NCI-H69 (cell line): ENCODE data around the gene CTAGE15.
"Not testable (repeated sequence)": the region's sequence is repeated elsewhere in the genome, so short reads cannot be mapped to it uniquely, and the experiment has no call there.

Experiments used
- DNase-seq: peaks from one replicate; lab custom pipeline; 2025; lab: John Stamatoyannopoulos, UW

The CTAGE15 gene

GRCh38 chr7:143571501-143571900 is at the start of gene CTAGE15:
Gene CTAGE15, plus strand, starts transcription at chr7:143571801. Its CDS starts 17 bp downstream, at chr7:143571818.
- not testable (repeated sequence) for DNase-seq

GRCh38 chr7:143522309-143522916 is 49.2 kb upstream of the CTAGE15 start:
- not testable (repeated sequence) for DNase-seq

GRCh38 chr7:143531169-143531926 is 40.3 kb upstream of the CTAGE15 start:
- DNase-seq: not testable (repeated sequence)

- DNase-seq: not testable (repeated sequence)
Observed at GRCh38 chr7:143531932-143532331, 39.7 kb upstream of the CTAGE15 start.

GRCh38 chr7:143533213-143533839 is 38.3 kb upstream of the CTAGE15 start:
- DNase-seq: not testable (repeated sequence)

GRCh38 chr7:143536443-143536842 is 35.2 kb upstream of the CTAGE15 start:
- not testable (repeated sequence) for DNase-seq

- not testable (repeated sequence) for DNase-seq
Observed at GRCh38 chr7:143543288-143544038, 28.1 kb upstream of the CTAGE15 start.

- DNase-seq: not testable (repeated sequence)
Observed at GRCh38 chr7:143555968-143556367, 15.6 kb upstream of the CTAGE15 start.

- DNase-seq: not testable (repeated sequence)
Observed at GRCh38 chr7:143563306-143563705, 8.3 kb upstream of the CTAGE15 start.

- not testable (repeated sequence) for DNase-seq
Observed at GRCh38 chr7:143566001-143566400, 5.6 kb upstream of the CTAGE15 start.

GRCh38 chr7:143588183-143588582 is 16.6 kb downstream of the CTAGE15 start:
- not testable (repeated sequence) for DNase-seq

- DNase-seq: not testable (repeated sequence)
Observed at GRCh38 chr7:143589897-143590296, 18.3 kb downstream of the CTAGE15 start.

GRCh38 chr7:143598086-143598485 is 26.5 kb downstream of the CTAGE15 start:
- not testable (repeated sequence) for DNase-seq

GRCh38 chr7:143603549-143603948 is 31.9 kb downstream of the CTAGE15 start:
- not testable (repeated sequence) for DNase-seq

GRCh38 chr7:143606088-143606487 is 34.5 kb downstream of the CTAGE15 start:
- DNase-seq: not testable (repeated sequence)

- DNase-seq: not testable (repeated sequence)
Observed at GRCh38 chr7:143615545-143615944, 43.9 kb downstream of the CTAGE15 start.

GRCh38 chr7:143617204-143617603 is 45.6 kb downstream of the CTAGE15 start:
- DNase-seq: not testable (repeated sequence)

GRCh38 chr7:143620058-143620457 is 48.5 kb downstream of the CTAGE15 start:
- not testable (repeated sequence) for DNase-seq

- DNase-seq: not testable (repeated sequence)
Observed at GRCh38 chr7:143620646-143621045, 49.0 kb downstream of the CTAGE15 start, which contains the start of gene TCAF2. Gene TCAF2, plus strand, starts transcription at chr7:143620974.

GRCh38 chr7:143621175-143621574 is 49.6 kb downstream of the CTAGE15 start:
- not testable (repeated sequence) for DNase-seq

- DNase-seq: not testable (repeated sequence)
Observed at GRCh38 chr7:143622130-143622529, 50.5 kb downstream of the CTAGE15 start.
